HG03565 (cell line): ENCODE measurements around the gene OIP5.
"Not testable (repeated sequence)": the region's sequence is repeated elsewhere in the genome, so short reads cannot be mapped to it uniquely, and the experiment has no call there.

Experiments used
- ATAC-seq: cut with Tn5 transposase; IDR thresholded peaks from one replicate; pipeline ENCODE4 v1.9.1; 2021; ENCODE audit warnings: mild to moderate bottlenecking, moderate library complexity; ENCODE audit not compliant: unreplicated experiment

Gene OIP5

DNA sequence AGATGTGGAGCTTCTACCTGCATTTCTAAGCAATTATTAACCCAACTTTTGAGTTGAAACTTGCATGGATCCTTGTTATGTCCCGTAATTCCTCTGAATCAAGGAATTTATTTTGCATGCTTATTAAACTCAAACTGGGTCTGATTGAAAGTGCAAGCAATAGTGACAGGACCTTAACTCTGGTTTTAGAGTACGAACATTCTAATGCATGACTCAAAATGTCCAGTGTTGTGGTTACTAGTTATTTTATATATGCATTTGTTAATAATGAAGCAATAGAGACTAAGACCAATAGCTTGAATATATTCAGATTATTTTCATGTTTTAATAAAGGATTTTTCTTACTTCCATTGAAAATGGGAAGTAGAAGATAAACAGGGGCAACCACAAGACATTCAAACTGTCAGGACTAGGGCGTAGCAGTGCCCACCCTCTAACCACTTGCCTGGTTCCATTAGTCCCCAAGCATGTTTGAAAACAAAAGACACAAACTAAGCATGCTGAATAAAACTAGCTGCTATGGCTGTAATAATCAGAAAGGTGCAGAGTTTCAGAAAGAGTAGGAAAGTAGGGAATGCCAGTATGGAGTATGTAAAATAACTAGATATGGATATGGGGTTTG lies 28.1 kb downstream of the OIP5 start:
- no peak for ATAC-seq

DNA sequence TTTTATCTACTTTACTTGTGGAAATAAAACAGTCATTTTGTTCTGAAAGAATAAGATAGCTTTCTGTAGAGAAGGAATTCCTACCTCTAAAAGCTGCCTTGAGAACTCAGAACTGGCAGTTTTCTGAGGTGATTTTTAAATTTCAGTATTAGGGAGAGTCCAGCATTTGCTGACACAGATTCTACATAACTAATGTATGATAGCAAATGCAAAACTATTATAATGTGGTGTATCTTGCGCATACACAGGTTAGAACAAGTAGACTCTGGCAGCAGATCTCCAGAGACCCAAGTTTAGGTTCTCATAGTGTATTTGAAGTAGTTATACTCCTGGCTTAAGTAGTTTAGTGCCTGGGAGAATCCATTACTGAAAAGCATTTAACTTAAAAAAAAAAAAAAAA lies 30.8 kb downstream of the OIP5 start:
- ATAC-seq: no peak

DNA sequence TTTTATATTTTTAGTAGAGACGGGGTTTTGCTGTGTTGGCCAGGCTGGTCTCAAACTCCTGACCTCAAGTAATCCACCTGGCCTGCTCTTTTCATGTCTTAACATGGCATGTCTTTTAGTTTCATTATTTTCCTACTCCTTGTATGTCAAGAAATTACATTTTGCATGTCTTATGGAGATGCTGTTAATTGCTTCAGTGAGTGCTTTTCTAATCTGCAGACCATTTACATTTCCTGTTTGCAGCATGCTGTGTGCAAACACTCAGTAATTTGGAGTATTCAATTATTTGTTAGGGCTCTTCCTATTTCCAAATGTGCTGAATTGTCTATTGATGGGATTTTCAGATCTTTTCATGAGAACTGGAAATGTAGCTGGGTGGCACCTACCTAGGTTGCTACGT lies 31.3 kb downstream of the OIP5 start:
- not testable (repeated sequence) for ATAC-seq

DNA sequence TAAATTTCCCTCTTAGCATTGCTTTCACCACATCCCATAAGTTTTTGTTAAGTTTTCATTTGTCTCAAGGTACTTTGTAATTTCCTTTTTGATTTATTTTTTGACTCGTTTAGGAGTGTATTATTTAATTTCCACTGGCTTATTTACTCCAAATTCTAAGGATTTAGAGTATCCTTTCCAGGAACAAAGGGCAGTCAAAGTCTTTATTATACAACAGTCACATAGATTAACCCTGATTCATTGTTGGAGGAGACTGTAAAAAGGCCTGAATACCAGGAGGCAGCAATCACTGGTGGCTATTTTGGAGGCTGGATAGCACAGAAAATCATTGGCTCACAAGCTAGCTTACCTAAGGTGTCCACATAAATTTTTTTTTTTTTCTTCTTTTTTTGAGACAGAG lies 39.9 kb downstream of the OIP5 start:
- ATAC-seq: no peak

DNA sequence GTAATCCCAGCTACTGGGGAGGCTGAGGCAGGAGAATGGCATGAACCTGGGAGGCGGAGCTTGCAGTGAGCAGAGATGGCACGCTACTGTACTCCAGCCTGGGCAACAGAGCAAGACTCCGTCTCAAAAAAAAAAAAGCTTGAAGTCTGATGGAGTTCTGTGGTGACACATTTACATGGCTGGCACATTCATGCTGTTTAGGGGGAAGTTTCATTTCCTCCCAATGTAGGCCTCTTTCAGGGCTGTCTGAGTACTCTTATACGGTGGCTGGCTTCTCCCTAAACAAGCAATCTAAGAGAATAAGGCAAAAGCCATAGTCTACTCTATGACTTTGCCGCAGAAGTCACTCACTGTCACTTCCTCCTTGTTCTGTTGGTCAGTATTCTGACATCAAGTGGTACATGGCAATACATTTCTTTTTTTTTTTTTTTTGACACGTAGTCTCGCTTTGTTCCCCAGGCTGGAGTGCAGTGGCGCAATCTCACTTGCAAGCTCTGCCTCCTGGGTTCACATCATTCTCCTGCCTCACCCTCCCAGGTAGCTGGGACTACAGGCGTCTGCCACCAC lies 41.2 kb downstream of the OIP5 start:
- peak; percentile 66 for ATAC-seq

DNA sequence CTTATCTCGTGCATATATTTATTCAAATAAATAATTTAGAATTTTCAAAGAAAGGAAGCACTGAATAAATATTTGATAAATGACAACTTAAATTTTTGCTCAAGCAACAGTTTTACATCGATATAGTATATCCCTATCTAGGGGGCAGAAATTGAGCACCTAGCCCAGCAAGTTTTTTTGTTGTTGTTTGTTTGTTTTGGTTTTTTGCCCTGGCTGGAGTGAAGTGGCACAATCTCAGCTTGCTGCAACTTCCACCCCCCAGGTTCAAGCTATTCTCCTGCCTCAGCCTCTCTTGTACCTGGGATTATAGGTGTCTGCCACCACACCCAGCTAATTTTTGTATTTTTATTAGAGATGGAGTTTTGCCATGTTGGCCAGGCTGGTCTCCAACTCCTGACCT lies 42.4 kb downstream of the OIP5 start:
- ATAC-seq: no peak

DNA sequence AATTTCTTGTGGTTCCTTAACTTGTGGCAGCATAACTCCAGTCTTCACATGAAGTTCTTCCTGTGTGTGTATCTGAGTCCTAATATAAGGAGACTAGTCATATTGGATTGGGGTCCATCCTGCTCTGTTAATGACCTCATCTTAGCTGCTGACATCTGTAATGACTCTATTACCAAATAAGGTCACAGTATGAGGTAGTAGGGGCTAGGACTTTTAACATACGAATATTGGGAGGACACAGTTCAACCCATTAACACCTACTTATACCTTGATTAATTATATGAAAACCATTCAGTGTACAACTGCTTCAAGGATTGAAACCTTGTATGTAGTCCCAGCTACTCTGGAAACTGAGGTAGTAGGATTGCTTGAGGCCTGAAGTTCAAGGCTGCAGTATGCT lies 43.9 kb downstream of the OIP5 start:
- ATAC-seq: no peak

DNA sequence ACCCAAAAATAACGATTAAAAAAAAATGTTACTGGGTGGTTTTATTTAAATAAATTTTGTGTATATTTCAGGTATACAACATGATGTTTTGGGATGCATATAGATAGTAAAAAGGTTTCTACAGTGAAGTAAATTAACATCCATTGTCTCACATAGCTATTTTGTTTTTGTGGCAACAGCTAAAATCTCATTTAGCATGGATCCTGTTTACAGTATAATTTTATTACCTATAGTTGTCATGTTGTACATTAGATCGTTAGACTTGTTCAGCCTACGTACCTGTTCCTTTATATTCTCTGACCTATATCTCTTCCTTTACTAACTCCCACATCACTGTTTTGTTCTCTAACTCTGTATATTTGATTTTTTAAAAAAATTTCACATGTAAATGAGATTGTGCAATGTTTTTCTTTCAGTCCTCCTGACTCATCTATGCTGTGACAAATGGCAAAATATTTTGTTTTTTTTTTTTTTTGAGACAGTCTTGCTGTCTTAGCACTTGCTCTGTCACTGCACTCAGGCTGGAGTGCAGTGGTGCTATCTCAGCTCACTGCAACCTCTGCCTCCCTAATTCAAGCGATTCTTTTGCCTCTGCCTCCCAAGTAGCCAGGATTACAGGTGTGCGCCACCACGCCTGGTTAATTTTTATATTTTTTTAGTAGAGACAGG lies 45.6 kb downstream of the OIP5 start:
- ATAC-seq: no peak

DNA sequence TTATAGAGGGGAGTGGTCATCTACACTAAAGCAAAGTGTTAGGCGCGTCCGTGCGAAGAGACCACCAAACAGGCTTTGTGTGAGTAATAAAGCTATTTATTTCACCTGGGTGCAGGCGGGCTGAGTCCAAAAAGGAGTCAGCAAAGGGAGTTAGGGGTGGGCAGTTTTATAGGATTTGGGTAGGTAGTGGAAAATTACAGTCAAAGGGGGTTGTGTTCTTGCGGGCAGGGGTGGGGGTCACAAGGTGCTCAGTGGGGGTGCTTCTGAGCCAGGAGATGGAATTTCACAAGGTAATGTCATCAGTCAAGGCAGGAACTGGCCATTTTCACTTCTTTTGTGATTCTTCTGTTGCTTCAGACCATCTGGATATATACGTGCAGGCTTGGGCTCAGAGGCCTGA lies 47.1 kb downstream of the OIP5 start:
- no peak for ATAC-seq

DNA sequence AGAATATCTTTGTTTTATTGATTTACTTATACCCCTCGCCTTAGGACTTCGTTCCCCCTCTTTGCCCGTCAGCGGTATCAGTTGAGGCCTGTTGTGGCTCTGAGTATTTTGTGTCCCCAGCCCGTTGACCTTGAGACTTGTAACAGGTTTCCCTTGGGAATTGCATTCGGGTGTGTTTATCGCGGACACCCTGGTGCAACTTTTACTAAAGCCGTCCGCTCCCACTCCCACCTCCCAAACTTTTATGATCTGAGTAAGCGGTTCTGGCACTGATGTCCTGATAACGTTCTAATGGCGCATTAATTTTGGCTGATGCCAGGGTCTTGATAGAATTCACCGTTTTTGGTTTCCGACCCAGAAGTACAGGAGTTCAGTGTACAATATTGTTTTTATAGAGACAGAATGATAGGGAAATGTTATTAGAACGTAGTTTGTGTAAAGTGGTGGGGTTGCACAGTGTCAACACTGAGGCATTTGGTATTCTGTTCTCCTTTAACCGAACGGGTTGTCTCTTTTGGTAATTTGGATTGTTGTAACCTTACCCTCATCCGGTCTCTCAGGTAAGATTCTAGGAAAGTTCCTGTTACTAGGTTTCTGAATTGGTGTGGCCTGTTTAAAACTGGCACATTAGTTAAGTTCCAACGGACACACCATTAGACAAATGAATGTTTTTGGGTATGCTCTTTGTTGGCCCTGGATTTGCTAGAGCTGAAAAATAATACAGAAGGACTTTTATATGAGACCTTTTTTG lies 47.8 kb downstream of the OIP5 start:
- ATAC-seq: no peak

DNA sequence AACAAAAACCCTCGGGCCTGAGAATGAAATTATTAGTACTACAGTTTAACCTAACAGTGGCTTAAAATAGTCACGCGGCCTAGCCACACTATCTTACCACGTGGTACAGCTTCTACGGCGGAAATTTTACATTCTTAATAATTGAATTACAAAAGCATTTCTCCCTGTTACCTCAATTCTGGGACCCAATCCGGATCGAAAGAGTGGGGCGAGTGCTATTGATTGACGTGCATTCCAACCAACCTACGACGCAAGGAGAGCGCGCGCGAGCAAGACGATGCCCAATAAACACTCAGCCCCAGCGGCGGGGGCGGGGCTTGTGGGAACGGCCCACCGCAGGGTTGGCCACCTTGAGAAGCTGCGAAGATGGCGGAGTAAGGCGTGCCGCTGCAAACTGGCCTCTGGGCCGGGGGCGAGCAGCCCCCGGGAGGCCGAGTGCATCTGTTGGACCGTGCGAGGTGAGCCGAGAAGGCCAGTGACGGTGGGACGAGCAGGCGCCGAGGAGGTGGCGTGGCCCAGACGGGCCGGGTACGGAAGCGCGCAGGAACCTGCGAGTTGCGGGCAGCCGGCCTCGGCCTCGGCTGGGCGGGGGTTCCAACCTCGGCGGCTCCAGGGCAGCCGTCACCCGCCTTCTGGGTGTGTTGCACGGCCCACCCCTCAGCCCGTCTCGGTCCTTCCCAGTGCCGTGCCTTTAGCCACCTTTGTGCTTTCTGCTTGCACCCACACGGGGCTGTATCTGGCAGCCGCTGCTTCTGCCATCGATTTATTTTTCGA lies 48.6 kb downstream of the OIP5 start:
- peak; percentile 91 for ATAC-seq

DNA sequence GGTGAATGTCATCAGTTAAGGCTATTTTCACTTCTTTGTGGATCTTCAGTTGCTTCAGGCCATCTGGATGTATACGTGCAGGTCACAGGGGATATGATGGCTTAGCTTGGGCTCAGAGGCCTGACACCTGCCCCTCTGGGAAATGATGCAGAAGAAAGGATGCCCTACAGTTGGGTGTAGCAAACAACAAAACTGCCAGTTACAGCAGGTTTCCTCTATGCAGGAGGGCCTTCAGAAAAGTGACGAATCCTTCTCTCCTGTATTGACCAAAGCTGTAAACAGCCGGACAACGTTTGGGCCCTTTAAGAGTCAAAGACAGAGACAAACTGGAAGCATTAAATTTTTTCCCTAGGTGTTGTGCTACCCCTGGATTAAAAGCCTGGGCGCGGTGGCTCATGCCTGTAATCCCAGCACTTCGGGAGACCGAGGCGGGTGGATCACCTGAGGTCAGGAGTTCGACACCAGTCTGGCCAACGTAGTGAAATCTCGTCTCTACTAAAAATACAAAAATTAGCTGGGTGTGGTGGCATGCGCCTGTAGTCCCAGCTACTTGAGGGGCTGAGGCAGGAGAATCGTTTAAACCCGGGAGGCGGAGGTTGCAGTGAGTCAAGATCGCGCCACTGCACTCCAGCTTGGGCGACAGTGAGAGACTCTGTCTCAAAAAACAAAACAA lies 49.3 kb downstream of the OIP5 start:
- not testable (repeated sequence) for ATAC-seq

DNA sequence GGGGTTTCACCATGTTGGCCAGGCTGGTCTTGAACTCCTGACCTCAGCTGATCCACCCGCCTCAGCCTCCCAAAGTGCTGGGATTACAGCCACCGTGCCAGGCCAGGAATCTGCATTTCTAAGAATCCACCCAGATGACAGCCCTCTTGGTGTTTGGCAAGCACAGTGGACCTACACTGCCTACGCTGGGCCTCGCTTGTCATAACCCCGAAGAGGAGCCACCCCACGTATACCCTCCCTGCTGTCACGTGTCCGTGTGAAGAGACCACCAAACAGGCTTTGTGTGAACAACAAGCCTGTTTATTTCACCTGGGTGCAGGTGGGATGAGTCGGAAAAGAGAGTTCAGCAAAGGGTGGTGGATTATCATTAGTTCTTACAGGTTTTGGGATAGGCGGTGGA lies 50.0 kb downstream of the OIP5 start:
- not testable (repeated sequence) for ATAC-seq

DNA sequence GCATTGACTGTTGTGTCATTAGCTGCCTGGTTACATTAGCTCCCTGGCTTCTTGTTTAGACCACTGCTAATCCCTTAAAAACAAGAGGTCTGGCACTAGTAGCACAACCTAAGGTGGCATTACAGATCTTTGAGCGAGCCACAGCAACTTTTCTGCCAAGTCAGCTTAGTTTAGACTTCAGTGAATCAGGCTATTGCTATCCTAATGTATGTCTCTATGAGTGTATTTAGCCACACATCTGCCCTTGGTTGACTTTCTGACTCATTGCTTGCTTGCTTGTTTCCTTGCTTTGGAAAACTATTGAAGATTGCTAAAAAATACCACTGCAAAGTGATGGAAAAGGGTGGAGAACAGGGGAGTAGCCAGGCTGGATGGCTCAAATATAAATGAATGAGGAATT lies 51.2 kb downstream of the OIP5 start:
- ATAC-seq: no peak

DNA sequence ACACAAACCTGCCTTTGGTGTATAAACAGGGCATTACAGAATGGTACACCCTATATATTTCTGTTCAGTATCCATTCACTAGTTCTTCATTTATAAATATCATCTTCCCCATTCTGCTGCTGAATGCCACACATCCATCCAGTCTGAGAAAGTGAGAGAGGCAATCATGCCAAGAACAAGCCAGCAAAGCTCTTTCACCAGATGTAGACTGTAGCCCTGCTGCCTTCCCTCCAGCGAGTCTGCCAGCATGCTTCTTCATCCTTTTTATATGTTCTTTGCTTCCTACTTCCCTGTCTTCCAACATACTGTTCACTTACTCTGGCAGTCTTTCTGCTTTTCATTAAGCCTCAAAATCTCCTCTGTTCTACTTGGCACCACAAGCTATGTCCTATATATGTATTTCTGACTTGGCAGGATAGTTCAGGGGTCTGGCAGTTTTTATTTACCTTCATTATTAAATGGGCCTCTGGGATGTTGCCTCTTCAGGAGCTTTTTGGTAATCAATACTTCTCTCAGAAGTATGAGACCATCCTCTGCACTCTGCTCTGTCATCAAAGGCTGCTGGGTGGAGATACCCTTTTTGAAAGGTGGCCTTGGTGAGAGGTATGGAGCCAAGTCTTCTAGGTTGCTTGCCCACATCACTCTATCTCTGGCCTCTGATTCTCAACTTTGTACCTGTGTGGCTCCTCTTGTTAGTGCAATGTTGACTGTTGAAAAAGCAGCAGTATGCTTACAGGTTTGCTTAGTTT lies 52.7 kb downstream of the OIP5 start:
- no peak for ATAC-seq

DNA sequence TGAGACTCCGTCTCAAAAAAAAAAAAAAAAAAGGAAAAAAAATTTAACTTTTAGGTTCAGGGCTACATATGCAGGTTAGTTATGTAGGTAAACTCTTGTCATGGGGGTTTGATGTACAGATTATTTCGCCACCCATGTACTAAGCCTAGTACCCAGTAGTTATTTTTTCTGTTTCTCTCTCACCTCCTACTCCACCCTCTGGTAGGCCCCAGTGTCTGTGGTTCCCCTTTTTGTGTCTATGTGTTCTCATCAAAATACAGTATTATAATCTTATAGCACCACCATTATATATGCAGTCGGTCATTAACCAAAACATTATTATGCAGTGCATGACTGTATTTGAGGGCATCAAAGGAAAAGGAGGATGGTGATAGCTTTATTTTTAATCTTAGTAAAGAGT lies 54.1 kb downstream of the OIP5 start:
- ATAC-seq: no peak

DNA sequence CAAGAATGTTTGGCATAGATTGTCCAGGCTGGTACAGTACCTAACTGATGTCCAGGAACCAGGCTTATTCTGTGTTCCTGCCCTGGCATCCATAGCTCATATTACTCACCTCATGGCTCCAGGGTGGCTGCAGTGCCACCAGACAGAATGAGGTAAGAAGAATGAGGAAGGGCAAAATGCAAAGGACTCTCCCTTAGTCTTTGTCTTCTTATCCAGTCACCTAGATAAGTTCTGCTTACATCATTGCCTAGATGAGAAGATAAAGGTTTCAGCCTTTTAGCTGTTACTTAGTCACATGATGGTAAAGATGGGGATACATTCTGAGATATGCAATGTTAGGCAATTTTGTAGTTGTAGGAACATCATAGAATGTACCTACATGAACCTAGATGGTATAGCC lies 55.6 kb downstream of the OIP5 start:
- ATAC-seq: no peak

DNA sequence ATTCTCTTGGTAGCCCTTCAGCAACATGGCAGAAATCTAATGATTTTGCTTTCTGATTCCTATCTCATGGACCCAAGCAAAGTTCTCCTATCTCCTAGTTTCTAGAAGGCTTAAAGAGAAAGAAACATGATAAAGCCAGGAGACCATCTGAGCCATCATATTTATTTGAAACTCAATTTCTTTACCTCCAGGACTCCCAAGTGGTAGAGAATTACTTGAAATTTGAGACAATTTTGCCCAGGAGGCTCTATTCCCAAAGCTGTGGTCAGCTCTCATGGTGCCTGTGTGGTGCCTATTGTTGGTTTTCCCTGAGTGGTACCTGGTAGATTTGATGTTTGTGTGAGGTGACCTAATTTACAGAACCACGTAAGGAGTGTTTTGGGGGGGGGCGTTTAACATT lies 62.5 kb downstream of the OIP5 start:
- no peak for ATAC-seq

DNA sequence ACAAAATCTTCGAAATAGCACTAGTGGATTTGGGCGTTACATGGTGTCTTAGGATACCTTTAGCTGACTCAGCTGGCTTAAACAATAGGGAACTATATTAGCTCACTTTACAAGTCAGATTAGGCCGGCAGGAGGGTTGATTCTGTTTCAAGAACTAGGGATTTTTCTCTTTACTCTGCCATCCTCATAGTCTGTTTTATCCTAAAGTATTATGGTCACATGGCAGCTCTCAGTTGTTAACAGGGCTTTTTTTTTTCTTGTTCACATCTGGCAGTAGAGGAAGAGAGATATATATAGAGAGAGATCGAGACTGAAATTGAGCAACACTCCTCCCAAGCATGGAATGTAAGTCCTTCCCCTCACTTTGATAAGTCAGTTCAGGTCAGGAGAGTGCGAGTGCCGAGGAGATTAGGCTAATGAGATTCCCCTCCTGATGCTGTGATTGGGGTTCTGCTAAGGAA lies 68.5 kb downstream of the OIP5 start:
- no peak for ATAC-seq

DNA sequence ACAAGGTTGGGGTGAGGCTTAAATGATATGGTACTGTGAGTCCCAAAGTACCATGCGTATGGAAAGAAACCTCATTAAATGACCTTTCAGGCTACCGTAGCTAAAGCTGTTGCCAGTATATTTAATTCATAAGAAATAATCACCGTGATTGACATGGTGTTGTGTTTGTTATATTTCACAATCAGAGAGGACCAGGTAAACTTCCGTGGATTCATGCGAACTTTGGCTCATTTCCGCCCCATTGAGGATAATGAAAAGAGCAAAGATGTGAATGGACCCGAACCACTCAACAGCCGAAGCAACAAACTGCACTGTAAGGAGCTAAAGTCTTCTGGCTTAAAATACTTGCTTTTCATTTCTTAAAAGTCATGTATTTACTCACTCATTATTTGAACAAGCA lies 69.8 kb downstream of the OIP5 start:
- ATAC-seq: no peak
